GM18858 (cell line): ENCODE measurements around the gene CWC27.

Source experiments
- ATAC-seq: cut with Tn5 transposase; IDR thresholded peaks from one replicate; pipeline ENCODE4 v1.9.1; 2021; ENCODE audit not compliant: unreplicated experiment

The CWC27 gene

GRCh38 chr5:64971990-64972389 lies 203.3 kb downstream of the CWC27 start:
- no peak for ATAC-seq

GRCh38 chr5:64972591-64972990 lies 203.9 kb downstream of the CWC27 start:
- no peak for ATAC-seq

- ATAC-seq = no peak
These were observed 204.5 kb downstream of the CWC27 start for GRCh38 chr5:64973215-64973614.

- ATAC-seq = no peak
These were observed 209.0 kb downstream of the CWC27 start for GRCh38 chr5:64977779-64978178.

- ATAC-seq = no peak
These were observed 209.8 kb downstream of the CWC27 start for GRCh38 chr5:64978546-64978945.

- ATAC-seq = no peak
These were observed 210.8 kb downstream of the CWC27 start for GRCh38 chr5:64979531-64979930.

- no peak for ATAC-seq
These were observed 211.4 kb downstream of the CWC27 start for GRCh38 chr5:64980176-64980575.

- ATAC-seq = no peak
These were observed 219.0 kb downstream of the CWC27 start for GRCh38 chr5:64987768-64988167.

GRCh38 chr5:65009207-65009606 lies 240.5 kb downstream of the CWC27 start:
- no peak for ATAC-seq

- ATAC-seq = no peak
These were observed 242.1 kb downstream of the CWC27 start for GRCh38 chr5:65010841-65011240.

GRCh38 chr5:65012301-65012892 lies 243.7 kb downstream of the CWC27 start:
- ATAC-seq = no peak

- no peak for ATAC-seq
These were observed 244.4 kb downstream of the CWC27 start for GRCh38 chr5:65013166-65013565.

GRCh38 chr5:65014769-65015168 lies 246.0 kb downstream of the CWC27 start:
- no peak for ATAC-seq

GRCh38 chr5:65015767-65016166 lies 247.0 kb downstream of the CWC27 start:
- ATAC-seq = no peak

GRCh38 chr5:65017636-65018035 lies 248.9 kb downstream of the CWC27 start:
- ATAC-seq = no peak

- no peak for ATAC-seq
These were observed 250.0 kb downstream of the CWC27 start for GRCh38 chr5:65018763-65019162.

GRCh38 chr5:65020492-65020891 lies 251.8 kb downstream of the CWC27 start:
- ATAC-seq = no peak

GRCh38 chr5:65021527-65022226 lies 252.9 kb downstream of the CWC27 start:
- ATAC-seq = peak; percentile 65

- ATAC-seq = no peak
These were observed 254.2 kb downstream of the CWC27 start for GRCh38 chr5:65022932-65023331.

GRCh38 chr5:65024681-65025080 lies 256.0 kb downstream of the CWC27 start:
- no peak for ATAC-seq

- ATAC-seq = peak; percentile 67
These were observed 258.3 kb downstream of the CWC27 start for GRCh38 chr5:65026816-65027548.

GRCh38 chr5:65029178-65029577 lies 260.4 kb downstream of the CWC27 start:
- ATAC-seq = no peak
